GM18873 (cell line): ENCODE results near the gene ASXL1.

ENCODE experiments used
- ATAC-seq: cut with Tn5 transposase; IDR thresholded peaks from one replicate; pipeline ENCODE4 v1.9.1; 2021; ENCODE audit warnings: mild to moderate bottlenecking, moderate library complexity, moderate number of reproducible peaks; ENCODE audit not compliant: unreplicated experiment, low FRiP score

ASXL1 gene

GRCh38 chr20:32488066-32488838 is 130.1 kb downstream of the ASXL1 start:
- ATAC-seq: no peak
